CD4-positive, alpha-beta T cell treated with Interleukin-21 for 1 hour (primary cell): ENCODE data around the gene UBE2H.
A peak's percentile ranks its signal among the peaks of the same experiment; 100 is the strongest.
"Not testable (repeated sequence)": the region's sequence is repeated elsewhere in the genome, so short reads cannot be mapped to it uniquely, and the experiment has no call there.

Experiments
- DNase-seq: peaks from one replicate; pipeline ENCODE4 v3.0.0-alpha.2; 2020

The UBE2H gene

DNA sequence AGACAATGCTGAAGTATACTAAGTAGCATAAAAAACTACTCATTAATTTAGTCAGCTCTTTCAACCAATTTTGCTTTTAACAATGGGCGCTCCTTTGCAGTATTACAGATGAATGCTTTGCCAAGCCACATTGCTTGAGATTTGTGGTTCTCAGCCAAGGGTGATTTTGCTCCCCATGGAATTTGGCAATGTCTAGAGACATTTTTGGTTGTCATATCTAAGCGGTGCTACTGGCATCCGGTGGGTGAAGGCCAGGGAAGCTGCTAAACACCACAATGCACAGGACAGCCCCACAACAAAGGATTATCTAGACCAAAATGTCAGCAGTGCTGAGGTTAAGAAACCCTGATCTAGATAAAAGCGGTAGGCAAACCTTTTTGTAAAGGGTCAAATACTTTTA is 112.0 kb downstream of the UBE2H start:
- no peak for DNase-seq

DNA sequence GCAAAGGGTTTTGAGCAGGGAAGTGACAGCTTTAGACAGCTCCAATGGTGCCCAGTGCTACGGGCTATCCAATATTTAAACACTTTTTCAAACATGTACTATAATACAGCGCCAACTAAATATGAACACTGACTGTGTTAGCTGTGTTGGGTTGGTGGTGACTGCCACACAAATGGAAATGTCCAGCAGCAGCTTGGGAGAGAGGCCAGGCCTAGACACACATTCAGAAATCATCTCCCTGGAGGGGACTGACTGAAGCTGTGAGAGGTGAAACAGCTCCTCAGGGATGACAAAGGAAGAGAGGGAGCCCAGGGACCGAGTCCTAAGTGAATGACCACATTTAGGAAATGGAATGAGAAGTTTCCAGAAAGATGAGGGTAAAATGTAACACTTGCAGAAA is 115.8 kb downstream of the UBE2H start:
- DNase-seq, result no peak

DNA sequence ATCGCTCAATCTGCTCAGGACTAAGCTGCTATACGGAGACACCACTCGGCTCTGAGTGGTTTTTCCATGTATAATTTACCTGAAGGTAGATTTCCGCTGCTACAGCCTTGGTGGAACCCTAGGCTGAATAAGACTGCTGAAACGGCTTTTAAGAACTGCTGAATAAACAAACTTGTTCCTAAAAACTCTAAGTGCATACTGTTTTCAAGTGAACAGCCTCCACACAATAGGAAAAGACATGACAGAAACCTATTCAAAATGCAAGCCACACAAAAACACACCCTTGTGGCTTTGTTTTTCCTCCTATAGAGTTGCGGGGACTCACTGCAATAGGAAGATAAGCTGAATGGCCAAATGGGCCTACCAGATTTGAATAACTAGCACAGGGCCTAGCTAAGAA is 117.2 kb downstream of the UBE2H start:
- no peak for DNase-seq

DNA sequence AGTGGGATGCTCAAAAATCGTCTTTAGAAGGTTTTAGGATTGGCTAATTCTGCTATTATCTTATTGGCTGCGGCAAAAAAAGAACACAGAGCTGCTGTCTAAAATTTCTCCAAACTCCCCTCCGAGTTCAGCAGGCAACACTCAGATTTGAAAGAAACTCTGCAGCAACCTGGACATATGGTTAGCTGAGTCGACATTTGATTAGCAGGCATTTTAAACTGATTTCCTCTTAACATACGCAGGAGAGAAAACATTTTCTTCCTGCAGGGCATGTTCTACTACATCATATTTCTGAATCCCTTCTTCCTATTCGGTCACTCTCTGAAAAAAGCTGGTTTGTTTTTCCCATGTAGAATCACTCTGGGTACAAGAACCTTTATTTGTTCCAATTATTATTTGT is 119.4 kb downstream of the UBE2H start:
- DNase-seq, result not testable (repeated sequence)

DNA sequence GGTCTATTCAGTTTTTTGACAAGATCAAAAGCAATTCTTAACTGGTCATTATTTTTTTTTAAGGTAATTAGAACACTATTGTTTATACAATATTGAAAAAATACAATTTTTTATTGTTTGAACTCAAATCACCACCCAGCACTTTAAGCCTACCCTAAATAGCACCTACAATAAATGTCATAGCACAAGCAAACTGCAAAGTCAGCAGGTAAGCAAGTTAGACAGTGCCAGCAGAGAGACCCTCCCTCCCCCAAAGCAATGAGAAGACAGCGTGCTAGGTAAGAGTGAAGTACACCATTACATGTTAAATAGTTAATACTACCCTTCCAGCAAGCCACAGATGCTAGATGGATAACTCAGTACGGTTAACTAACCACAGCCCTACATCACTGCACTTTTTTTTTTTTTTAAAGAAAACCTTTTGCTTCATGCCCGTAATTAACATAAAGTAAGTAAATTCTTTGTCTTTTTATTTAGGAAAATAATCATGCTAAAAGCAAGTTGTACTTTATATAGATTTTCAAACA is 120.0 kb downstream of the UBE2H start:
- no peak for DNase-seq

DNA sequence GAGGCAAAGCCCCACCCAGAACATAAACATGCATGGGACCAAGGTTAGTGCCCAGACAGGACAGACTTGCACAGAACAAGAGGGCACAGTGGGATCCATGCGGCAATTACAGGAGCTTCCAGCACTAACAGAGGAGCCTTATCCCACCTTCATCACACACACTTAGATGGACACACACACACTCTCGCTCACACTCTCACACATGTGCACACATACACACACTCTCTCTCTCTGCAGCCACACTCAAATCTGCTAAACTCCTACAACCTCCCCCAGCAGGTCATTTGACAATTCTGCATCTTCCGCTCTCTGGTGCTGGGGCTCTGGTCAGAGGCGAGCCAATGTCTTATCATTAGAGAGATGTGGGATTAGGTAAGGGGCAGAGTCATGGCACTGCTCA is 120.5 kb downstream of the UBE2H start:
- DNase-seq, result no peak

DNA sequence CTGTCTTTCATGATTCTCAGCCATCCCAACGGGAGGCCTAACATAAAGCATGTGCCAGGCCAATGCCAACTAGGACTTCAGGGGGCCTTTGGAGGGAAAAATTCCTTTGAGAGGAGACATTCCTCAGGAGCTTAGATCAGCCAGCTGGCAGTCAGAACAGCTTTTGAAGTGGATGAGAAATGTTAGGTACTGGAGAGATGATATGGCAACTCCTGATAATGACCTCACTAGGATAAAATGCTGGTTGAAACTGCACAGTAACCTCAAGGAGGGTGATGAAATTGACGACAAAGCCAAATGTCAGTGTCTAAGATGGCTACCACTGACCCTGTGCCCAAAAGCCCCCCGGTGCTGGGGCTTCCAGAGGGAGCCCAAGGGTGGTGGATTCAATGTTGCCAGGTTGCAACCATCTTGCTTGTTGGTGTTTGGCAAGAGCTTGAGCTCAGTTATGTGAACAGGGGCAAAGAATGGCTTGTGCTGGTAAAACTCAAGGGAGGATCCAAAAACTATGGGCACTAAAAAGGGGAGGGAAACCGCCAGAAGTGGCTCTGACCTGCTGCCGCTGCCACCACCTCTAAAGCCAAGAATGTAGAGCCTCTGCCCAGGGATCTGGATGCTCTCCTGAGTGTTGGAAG is 121.2 kb downstream of the UBE2H start:
- no peak for DNase-seq

DNA sequence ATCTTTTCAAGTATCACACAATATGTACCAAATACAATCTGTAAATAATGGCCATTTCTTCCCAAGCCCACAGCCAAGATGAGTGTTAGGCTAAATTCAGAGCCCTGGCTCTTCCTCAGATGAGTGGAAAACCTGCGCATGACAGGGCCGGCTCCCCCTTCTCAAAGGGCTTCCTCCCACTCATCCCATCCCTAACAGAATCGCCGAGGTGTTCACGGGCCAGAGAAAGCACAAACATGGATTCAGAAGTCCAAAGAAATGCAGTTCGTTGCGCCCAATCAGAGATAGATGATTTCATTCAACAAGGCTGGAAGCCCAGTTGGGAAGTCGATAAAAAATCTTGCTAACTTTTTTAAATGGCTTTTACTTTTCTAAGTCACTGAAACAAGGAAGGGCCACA is 121.8 kb downstream of the UBE2H start:
- DNase-seq, result no peak

DNA sequence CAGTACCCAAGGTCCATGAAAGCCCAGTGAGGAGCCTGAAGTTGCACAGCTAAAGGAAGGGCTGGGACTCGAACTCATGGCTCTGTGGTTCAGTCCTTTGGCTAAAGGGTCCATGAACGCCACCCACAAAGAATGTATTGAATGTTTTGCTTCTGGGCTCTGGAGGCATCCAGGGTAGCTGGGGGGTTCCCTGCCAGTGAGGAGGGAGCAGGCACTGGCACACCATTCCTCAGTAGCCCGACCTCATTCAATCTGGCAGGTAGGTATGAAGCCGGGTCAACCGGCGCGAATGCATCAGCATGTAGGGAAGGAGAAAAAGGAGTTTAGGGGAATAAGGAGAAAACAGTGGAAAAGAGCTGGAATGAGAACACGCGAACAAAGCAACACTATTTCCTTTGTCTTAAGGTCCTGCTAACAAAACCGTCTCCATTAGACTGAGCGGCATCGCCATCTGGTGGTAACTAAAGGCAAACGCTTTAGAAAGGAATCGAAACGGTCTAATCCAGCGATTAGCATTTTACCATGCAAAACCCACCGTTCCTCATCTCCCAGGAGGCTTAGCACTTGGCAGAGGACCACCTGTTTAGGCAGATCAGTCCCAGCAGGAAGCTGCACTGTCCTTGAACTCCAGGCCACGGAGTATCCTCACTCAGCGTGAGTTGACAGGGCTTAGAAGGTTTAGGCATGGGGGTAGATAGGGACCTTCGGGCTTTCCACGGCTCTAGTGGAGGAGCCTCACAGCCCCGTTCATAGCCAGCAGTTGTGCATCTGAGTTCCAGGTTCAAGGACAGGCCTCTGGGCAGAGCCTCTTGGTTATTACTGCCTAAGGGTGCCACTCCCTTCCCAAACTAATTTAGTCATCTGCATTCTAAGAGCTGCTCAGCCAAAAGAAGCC is 122.8 kb downstream of the UBE2H start:
- peak; percentile 65 for DNase-seq

DNA sequence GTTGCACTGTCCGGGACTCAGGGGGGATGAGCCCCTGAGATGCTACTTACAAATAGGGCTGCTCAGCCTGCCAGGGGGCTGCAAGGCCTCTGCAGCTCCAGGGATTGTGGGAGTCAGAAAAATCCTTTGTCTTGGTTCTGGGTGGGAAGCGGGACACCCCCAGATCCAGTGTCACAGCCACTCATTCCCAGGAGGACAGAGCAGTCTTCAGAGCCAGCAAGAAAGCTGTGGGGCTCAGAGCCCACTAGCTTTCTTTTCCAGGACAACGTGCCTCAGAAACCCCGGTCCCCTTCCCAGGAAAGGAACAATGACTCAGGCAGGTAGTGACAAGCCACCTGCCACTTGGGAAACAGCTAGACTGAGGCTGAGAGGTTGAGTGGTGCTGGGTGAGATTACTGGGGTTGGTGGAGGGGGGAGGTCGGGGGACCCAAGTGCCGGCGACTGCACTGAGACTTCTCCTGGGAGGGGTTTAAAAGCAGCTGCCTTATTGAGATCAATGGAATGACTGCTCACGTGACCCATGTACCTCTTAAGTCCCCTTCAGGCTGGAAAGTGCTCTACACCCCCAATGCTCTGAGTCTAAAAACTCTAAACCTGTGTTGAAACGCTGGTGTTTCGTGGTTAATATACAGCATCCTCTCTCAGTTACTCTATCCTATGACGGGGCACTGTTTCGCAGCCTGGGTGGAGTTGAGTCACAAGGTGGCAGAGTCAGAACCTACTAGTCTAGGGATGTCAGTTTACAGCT is 123.6 kb downstream of the UBE2H start:
- DNase-seq, result no peak

DNA sequence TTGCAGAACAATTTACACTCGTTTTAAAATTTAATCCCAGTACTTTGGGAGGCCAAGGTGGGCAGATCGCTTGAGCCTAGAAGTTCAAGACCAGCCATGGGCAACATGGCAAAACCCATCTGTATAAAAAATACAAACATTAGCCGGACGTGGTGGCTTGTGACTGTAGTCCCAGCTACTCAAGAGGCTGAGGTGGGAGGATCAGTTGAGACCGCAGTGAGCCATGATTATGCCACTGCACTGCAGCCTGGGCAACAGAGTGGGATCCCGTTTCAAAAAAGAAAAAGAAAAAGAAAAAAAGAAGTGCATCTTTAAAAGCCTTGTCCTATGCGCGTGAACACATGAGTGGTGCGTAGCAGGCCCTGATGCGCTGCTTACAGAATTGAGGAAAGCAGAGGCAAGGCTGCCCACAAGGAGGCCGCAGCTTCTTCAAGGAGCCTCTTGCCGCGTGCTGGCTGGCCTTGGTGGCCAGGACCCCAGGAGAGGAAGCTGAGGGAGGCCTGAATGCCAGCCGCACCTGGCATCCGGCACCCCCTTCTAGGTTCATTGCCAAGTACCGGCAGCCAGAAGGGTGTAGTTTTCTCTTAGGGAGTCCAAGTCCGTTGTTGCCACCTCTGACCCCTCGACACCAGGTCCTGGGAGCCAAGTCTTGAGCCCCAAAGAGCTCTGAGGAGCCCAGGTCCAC is 124.5 kb downstream of the UBE2H start:
- DNase-seq, result no peak

DNA sequence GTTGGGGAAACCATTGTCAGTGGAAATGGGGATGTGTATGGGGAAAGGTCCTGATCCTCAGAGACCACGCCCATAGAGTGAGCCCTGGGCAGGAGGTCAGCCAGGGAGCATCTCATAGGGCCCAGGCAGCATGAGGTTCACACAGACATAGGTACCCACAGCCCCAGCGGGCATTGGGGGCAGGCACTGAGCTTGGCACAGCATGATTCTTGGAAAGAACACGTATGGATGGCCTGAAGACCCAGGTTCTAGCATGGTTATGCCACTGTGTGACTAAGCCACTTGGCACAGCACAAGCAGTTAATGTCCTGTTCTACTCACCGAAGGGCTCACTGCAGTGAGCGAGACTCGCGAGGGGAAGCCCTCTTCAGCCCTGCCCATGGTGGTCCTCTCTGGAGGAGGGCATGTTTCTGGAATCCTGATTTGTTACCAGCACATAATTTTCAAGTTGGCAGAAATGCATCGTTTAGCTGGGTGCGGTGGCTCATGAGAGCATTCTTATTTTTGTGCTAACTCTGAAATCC is 125.2 kb downstream of the UBE2H start:
- no peak for DNase-seq

DNA sequence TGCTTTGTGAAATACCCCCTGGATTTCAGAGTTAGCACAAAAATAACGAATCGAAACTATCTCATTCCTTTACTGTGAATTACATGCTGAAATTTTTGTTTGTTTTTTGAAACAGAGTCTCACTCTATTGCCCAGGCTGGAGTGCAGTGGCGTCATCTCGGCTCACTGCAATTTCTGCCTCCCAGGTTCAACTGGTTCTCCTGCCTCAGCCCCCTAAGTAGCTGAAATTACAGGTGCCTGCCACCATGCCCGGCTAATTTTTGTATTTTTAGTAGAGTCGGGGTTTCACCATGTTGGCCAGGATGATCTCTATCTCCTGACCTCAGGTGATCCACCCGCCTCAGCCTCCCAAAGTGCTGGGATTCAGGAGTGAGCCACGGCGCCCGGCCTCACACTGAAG is 125.9 kb downstream of the UBE2H start:
- DNase-seq, result not testable (repeated sequence)

DNA sequence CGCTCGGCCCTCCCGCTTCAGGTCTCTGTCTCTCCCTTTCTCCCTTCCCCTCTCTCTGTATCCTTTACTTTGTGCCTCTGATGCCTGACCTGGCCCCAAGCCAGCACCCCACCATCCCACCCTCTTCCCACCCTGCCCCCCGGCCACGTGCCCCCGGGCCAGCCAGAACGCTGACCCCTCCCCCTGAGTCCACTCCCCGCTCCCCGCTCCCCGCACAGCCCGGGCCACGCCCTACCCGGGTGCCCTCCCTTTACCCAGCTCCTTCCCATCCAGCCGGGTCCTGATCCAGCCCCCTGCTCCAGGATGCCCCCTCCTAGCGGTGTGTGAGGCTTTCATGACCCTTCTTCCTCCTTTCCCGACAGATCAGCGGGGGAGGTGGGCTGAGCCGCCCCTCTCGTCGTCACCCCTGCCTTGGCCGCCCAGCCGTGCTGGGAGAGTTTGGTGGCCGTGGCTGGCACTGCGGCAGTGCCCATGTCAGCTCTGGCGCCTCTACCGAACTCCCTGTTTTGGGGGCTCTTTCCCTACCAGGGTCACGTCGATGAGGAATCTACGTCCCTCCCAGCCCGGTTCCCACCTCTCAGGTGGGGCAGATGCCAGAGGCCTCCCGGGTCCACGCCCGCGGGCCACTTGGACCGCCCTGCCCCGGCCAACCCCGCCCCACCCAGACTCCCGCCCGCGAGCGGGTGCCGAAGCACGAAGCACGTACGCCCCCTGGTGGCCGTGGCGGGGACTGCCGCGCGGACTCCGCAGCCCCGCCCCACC is 127.4 kb downstream of the UBE2H start:
- DNase-seq, result peak; percentile 84

DNA sequence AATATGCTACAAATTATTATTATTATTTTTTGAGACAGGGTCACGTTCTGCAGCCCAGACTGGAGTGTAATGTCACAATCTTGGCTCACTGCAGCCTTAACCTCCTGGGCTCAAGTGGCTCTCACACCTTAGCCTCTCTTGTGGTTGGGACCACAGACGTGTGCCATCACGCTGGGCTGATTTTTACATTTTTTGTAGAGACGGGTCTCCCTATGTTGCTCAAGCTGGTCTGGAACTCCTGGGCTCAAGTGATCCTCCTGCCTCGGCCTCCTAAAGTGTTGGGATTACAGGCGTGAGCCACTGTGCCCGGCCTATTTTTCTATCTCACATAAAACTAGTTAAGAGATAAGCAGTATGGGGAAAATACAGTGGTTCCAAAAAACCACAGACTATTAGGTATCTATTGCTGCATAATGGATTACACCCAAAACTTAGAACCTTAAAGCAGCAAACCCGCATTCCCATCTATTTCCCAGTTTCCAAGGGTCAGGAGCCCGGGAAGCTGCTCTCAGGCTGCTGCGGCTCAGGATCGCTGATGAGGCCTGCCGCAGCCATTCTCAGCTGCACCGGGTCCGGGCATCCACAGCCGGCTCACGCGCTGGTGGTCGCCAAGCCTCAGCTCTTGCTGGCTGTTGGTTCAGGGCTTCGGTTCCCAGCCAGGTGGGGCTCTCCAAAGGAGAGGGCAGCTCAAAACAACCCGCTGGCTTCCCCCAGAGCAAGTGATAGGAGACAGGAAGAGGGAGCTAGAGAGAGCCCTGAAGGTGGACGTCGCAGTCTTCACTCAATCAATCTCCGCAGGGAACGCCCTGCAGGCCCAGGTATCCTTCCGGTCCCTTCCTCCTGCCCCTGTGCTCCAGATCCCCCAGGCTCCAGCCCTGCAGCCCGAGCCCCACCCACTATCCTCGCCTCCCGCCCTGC is 128.2 kb downstream of the UBE2H start:
- DNase-seq, result peak; percentile 25

DNA sequence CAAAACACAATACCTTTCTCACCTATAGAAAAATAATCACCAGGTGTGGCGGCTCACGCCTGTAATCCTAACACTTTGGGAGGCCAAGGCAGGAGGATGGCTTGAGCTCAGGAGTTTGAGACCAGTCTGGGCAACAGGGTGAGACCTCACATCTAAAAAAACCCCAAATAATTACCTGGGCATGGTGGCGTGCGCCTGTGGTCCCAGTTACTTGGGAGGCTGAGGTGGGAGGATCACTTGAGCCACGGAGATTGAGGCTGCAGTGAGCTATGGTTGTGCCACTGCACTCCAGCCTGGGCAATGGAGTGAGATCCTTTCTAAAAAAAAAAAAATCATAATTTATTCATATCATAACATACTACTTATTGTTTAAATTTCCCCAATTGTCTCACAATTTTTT is 129.6 kb downstream of the UBE2H start:
- not testable (repeated sequence) for DNase-seq

DNA sequence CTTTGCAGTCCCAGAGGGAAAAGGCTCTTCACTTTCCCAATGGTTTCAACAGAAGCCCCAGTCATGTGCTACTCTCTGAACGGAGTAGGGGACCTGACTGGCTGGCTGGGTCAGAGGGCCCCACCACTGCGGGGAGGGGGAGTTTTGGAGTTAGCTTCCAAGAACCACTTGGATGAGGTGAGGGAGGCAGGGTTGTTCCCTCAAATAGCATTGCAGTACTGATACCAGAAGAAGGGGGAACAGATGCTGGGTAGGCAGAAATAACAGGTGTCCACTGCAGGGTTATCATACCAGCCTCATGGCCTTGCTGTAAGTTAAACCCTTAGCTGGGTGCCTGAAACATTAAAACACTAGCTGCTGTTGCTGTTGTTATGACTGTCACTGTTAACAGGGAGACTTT is 131.3 kb downstream of the UBE2H start:
- DNase-seq, result no peak

DNA sequence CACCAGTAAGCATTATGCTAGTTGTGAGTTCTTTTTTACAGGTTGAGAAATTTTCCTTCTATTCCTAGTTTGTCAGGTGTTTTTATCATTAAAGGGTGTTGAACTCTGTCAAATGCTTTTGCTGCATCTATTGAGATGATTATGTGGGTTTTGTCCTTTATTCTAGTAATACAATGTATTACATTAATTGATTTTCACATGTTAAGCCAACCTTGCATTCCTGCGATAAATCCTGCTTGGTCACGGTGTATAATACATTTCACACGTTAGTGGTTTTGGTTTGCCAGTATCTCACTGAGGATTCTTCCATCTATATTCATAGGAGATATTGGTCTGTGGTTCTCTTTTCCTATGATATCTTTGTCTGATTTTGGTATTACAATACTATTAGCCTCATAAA is 136.0 kb downstream of the UBE2H start:
- DNase-seq, result no peak

DNA sequence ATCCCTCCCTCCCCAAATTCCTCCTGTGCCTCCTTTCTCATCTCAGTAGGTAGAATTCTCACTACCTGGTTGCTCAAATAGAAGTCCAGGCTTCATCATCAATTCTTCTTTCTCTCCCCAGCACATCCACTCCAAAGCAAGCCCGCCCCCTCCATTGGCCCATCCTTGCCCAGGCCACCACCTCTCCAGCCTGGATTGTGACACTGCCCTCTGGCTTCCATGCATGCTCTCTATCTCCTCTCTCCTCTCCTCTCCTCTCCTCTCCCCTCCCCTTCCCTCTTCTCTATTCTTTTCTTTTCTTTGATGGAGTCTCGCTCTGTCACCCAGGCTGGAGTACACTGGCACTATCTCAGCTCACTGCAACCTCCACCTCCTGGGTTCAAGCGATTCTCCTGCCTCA is 144.9 kb downstream of the UBE2H start:
- DNase-seq, result no peak

DNA sequence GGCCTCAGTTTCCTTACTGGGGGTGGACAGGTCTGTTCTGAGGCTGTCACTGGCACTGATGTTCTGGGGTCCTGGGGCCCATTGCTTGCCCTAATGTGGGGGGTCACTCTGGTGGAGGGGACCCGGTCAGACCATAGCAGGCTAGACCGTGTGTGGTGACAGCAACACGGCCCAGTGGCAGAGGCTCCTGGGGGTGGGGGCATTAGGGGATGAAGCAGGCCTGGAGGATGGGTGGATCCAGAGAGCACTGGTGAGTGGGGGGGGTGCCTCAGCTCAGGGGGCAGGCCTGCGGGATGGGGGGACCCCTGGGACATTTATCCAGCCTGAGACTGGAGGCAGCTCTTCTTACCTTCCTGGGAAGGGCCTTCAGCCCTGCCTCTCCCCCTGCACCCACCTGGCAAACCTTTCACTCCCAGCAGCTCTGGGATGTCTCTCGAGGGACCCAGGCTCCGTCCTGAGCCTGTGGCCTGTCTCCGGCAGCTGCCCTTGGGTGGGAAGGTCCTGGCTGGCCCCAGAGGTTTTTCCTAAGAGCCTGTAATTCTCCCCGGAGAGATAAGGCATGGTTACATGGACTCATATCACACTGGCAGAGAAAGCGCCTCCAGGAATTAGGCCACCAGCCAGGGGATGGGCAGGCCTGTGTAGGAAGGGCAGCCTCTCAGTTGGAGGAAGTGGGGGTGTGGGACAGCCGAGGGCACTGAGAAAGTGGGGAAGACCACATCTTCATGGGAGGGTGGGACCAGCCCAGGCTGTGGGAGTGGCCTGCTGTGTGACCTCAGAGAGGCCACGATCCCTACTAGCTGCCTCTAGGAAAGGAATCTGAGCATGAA is 147.7 kb downstream of the UBE2H start:
- DNase-seq, result no peak
